Endothelial cell (in vitro differentiated cells): Measurements from ENCODE around the gene AUTS2. TPM values are rescaled to one million over a fixed set of nuclear protein-coding genes. Genes with fewer than 3 reads are reported as not detected.
A peak's percentile ranks its signal among the peaks of the same experiment; 100 is the strongest.

ENCODE experiments used
- DNase-seq: peaks from one replicate; pipeline ENCODE4 v3.0.0; 2021; ENCODE audit warnings: low spot score
- H3K27ac Mint-ChIP-seq: one replicate; pipeline ENCODE4 v1.8.0; 2021; ENCODE audit warnings: mixed read lengths, inconsistent platforms; ENCODE audit not compliant: unreplicated experiment
- H3K27me3 Mint-ChIP-seq: one replicate; pipeline ENCODE4 v1.8.0; 2021; ENCODE audit warnings: mild to moderate bottlenecking, moderate library complexity, mixed read lengths, inconsistent platforms; ENCODE audit not compliant: unreplicated experiment
- H3K36me3 Mint-ChIP-seq: one replicate; pipeline ENCODE4 v1.8.0; 2021; ENCODE audit warnings: mild to moderate bottlenecking, low read depth, mixed read lengths, inconsistent platforms; ENCODE audit not compliant: unreplicated experiment
- H3K4me1 Mint-ChIP-seq: one replicate; pipeline ENCODE4 v1.8.0; 2021; ENCODE audit warnings: mild to moderate bottlenecking, mixed read lengths, inconsistent platforms; ENCODE audit not compliant: unreplicated experiment
- H3K4me3 Mint-ChIP-seq: one replicate; pipeline ENCODE4 v1.8.0; 2021; ENCODE audit warnings: mild to moderate bottlenecking, mixed read lengths, inconsistent platforms; ENCODE audit not compliant: unreplicated experiment
- H3K9me3 Mint-ChIP-seq: one replicate; pipeline ENCODE4 v1.8.0; 2021; ENCODE audit warnings: mixed read lengths, inconsistent platforms; ENCODE audit not compliant: unreplicated experiment
- total RNA-seq: library from RNA; stranded (reverse); fragmentation: NEBNext Ultra II Directional; extraction: Animal tissue kit (Norgen Biotek cat#: 25700); gene quantifications from one replicate; pipeline ENCODE4 v1.2.1, GENCODE V29; 2021; ENCODE audit not compliant: unreplicated experiment
- TF ChIP-seq, protein P1 (sequence below): fragments of 200-600 bp; sonication (generic); IDR thresholded peaks from one replicate; pipeline ENCODE4 v1.5.0; 2021; ENCODE audit warnings: antibody characterized with exemption; ENCODE audit not compliant: unreplicated experiment

The AUTS2 gene
- total RNA-seq, 1 donor from 2014 or later, result 103 TPM

DNA sequence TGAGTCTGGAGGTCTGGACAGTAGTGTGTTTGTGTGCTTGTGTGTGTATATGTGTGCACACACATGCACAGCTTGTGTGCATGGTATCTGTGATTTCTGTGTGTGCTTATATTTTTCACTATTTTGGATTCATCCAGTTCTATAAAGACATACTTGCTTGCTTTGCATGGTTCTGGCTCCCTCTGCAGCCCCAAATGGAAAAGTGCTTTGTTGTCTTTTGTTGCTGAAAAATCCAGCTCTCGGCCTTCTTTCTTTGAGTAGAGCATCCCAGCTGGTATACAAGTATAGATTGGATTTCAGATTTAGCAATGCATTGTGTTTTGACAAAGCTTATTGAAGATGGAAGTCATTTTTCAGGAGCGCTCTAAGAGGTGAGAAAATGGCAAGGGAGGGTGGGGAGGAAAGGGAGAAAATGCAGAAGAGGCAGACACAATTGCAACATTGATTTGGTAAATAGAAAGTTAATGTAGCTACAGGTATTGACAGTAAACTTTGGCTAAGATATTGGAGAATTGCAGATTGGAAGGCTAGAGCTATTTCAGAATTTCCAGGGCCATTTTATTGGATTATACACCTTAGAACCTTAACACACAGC, 333.9 kb downstream of the AUTS2 start:
- Mint-ChIP-seq H3K9me3 (no peaks in the 10 kb centered on the region), H3K36me3 (peaks cover 4% of the 10 kb centered on the region), H3K4me3 (no peak overlapping the region), H3K27ac (no peak overlapping the region), H3K27me3 (peaks cover 4% of the 10 kb centered on the region), H3K4me1 (peaks cover 9% of the 10 kb centered on the region)
- DNase-seq, result peak; percentile 18
- TF ChIP-seq, protein P1, sequence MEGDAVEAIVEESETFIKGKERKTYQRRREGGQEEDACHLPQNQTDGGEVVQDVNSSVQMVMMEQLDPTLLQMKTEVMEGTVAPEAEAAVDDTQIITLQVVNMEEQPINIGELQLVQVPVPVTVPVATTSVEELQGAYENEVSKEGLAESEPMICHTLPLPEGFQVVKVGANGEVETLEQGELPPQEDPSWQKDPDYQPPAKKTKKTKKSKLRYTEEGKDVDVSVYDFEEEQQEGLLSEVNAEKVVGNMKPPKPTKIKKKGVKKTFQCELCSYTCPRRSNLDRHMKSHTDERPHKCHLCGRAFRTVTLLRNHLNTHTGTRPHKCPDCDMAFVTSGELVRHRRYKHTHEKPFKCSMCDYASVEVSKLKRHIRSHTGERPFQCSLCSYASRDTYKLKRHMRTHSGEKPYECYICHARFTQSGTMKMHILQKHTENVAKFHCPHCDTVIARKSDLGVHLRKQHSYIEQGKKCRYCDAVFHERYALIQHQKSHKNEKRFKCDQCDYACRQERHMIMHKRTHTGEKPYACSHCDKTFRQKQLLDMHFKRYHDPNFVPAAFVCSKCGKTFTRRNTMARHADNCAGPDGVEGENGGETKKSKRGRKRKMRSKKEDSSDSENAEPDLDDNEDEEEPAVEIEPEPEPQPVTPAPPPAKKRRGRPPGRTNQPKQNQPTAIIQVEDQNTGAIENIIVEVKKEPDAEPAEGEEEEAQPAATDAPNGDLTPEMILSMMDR, result peak; percentile 29

DNA sequence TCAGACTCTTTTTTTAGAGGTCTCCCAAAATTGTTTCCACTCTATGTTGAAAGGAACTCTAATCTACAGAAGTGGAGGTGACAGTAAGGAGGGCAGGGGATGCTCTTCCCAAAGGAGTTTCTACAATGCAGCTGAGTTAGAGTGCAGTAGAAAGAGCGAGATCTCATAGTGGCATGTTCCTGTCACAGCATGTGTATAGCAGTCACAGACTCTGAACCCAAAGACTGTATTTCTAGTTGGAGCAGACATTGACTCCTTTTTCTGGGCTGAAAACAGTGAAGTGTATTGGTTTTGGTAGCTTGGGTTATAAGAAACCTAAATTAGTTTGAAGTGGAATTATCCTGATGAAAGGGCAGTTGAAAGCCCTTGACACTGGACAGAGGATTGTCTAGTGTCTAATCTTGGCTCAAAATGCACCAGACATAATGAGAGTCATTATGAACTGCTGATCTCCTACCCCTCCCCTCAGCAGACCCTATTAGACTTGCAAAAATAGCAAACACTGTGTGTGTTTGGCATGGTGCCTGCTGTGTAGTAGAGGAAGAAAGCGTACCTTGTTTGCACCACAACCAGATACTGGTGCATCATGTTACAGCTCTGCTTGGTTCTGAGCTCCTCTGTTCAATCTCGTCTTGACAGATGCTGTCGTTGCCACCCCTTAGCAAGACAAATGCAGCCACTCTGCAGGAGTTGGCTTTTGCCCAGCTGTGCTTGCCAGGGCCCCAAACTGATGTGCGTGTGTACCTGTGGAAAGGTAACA, 336.0 kb downstream of the AUTS2 start:
- no peaks in the 10 kb centered on the region for H3K36me3 Mint-ChIP-seq
- no peak overlapping the region for H3K27ac Mint-ChIP-seq
- H3K4me1 Mint-ChIP-seq, result peaks cover 9% of the 10 kb centered on the region
- H3K27me3 Mint-ChIP-seq, result peaks cover 4% of the 10 kb centered on the region
- TF ChIP-seq, protein P1, result no peak
- no peak overlapping the region for H3K4me3 Mint-ChIP-seq
- no peaks in the 10 kb centered on the region for H3K9me3 Mint-ChIP-seq
- no peak for DNase-seq

DNA sequence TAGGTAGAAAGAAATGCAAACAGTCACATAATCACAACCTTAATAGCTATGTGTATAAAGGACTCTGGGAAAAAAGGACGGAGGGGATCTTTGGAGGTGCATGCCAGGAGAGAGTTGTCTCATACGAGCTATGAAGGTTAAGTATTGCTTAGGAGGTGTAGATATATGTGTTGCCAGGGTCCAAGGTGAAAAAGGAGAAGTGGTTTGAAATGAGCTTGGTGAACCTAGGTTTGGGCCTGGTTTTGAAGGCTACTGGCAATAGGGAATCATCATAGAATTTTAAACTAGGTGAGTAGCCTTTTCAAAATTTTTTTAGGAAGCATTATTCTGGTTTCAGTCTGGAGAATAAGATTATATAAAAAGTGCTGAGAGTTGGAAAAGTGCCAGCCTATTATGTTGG, 336.8 kb downstream of the AUTS2 start:
- Mint-ChIP-seq H3K27ac (no peak overlapping the region), H3K4me3 (no peak overlapping the region), H3K9me3 (no peaks in the 10 kb centered on the region), H3K4me1 (peaks cover 9% of the 10 kb centered on the region), H3K36me3 (no peaks in the 10 kb centered on the region), H3K27me3 (peaks cover 4% of the 10 kb centered on the region)
- TF ChIP-seq, protein P1, result no peak
- no peak for DNase-seq

DNA sequence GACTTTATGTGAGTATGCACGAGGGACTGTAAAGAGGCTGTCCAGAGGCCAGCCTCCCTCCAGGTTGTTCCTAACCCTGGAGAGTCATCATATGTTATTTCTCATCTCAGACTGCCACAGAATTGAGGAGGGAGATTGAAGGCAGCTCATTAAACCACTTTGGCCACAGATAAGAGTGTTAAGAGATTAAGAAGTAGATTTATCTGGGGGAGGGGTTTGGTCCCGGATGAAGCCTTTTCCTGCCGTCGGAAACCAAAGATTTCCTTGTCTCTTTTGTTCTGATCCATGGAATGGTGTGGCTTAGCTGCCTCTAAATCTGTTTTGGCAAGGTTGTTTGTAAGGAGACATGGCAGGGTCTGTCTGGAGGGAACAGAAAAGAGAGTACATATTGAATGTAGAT, 338.8 kb downstream of the AUTS2 start:
- Mint-ChIP-seq H3K4me3 (no peak overlapping the region), H3K27me3 (peaks cover 4% of the 10 kb centered on the region), H3K36me3 (no peaks in the 10 kb centered on the region), H3K4me1 (peaks cover 6% of the 10 kb centered on the region), H3K27ac (no peak overlapping the region), H3K9me3 (no peaks in the 10 kb centered on the region)
- DNase-seq, result no peak
- TF ChIP-seq, protein P1, result no peak

DNA sequence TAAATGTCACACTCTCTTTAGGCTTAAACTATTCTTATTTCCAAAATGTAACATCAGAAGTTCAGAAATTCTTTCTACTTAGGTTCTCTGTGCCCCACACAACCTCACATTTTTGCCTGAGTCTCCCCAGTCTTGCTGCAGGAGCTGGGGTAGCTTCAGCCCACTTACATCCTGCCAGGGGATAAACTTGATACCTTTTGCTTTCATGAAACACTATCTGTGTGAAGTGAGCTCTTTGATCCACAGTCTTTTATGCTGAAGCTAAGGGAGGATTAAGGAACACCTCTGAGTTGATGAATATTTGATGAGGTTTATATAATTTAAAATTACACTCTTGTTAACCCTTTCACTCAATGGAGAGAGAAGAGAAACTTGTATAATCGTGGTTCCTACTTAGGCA, 341.0 kb downstream of the AUTS2 start:
- Mint-ChIP-seq H3K36me3 (no peaks in the 10 kb centered on the region), H3K27ac (no peak overlapping the region)

More for the DNA sequence above, 341.0 kb downstream of the AUTS2 start:
- H3K4me1 Mint-ChIP-seq, result peaks cover 6% of the 10 kb centered on the region
- DNase-seq, result no peak
- TF ChIP-seq, protein P1, result no peak
- peaks cover 4% of the 10 kb centered on the region for H3K27me3 Mint-ChIP-seq
- no peaks in the 10 kb centered on the region for H3K9me3 Mint-ChIP-seq
- H3K4me3 Mint-ChIP-seq, result no peak overlapping the region
